ENCODE measurements around the gene FMO5. TPM values are rescaled to one million over a fixed set of nuclear protein-coding genes. Genes with fewer than 3 reads are reported as not detected.

FMO5 gene
- total RNA-seq, 1 donor from 2014 or later, result not detected

DNA sequence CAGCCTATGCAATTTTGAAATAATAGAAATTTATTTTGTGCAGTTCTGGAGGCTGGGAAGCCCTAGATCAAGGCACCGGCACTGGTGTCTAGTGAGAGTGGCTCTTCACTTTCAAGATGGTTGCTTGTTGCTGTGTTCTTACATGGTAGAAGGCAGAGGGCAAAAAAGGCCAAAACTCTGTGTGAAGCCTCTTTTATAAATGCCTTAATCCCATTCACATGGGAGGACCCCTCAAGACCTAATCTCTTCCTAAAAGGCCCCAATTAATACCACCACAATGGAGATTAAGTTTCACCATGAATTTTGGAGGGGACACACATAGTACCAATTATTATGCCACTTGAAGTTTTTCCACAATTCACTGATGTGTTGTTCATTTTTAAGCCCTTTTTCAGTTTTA, 73.9 kb downstream of the FMO5 start:
- H3K27me3 ChIP-seq (ENCODE audit: control insufficient read depth, insufficient read depth, low read length), result no peaks in the 10 kb centered on the region
- no peak for FAIRE-seq
- TF ChIP-seq, protein P1, sequence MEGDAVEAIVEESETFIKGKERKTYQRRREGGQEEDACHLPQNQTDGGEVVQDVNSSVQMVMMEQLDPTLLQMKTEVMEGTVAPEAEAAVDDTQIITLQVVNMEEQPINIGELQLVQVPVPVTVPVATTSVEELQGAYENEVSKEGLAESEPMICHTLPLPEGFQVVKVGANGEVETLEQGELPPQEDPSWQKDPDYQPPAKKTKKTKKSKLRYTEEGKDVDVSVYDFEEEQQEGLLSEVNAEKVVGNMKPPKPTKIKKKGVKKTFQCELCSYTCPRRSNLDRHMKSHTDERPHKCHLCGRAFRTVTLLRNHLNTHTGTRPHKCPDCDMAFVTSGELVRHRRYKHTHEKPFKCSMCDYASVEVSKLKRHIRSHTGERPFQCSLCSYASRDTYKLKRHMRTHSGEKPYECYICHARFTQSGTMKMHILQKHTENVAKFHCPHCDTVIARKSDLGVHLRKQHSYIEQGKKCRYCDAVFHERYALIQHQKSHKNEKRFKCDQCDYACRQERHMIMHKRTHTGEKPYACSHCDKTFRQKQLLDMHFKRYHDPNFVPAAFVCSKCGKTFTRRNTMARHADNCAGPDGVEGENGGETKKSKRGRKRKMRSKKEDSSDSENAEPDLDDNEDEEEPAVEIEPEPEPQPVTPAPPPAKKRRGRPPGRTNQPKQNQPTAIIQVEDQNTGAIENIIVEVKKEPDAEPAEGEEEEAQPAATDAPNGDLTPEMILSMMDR (IDR thresholded peaks at IDR 0.05; ENCODE audit: insufficient read depth, low read length, severe bottlenecking), result no peak
- DNase-seq (ENCODE audit: low read depth), result no peak
- peaks cover 5% of the 10 kb centered on the region for H3K36me3 ChIP-seq (ENCODE audit: control insufficient read depth, insufficient read depth, low read length)
- H3K4me3 ChIP-seq (ENCODE audit: low read depth, low read length), result no peak overlapping the region

DNA sequence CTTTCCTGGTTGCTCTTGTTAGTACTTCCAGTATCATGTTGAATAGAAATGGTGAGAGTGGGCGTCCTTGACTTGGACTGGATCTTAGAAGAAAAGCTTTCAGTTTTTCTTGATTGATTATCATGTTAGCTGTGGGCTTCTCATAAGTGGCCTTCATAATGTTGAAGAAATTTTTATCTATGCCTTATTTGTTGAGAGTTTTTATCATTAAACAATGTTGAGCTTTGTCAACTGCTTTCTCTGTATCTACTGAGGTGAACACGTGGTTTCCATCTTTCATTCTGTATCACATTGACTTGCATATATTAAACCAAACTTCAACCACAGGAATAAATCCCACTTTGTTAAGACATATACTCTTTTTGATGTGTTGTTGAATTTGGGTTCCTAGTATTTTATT, 82.3 kb downstream of the FMO5 start:
- Histone ChIP-seq H3K27me3 (ENCODE audit: control insufficient read depth, insufficient read depth, low read length) (no peaks in the 10 kb centered on the region), H3K4me3 (ENCODE audit: low read depth, low read length) (no peak overlapping the region), H3K36me3 (ENCODE audit: control insufficient read depth, insufficient read depth, low read length) (no peaks in the 10 kb centered on the region)
- DNase-seq (ENCODE audit: low read depth), result no peak
- no peak for FAIRE-seq
- TF ChIP-seq, protein P1 (IDR thresholded peaks at IDR 0.05; ENCODE audit: insufficient read depth, low read length, severe bottlenecking), result no peak

Other genes with a start within 250 kb of the FMO5 start
- 23.2 and 27.9 TPM in 2 replicates for gene PRKAB2, start 52.9 kb downstream of the FMO5 start, total RNA-seq
- gene CHD1L, start 17.3 kb upstream of the FMO5 start, total RNA-seq, result 30.8 and 34.6 TPM in 2 replicates